ENCODE results near the gene SEL1L.
"Not testable (repeated sequence)": the region's sequence is repeated elsewhere in the genome, so short reads cannot be mapped to it uniquely, and the experiment has no call there.

Gene SEL1L

DNA sequence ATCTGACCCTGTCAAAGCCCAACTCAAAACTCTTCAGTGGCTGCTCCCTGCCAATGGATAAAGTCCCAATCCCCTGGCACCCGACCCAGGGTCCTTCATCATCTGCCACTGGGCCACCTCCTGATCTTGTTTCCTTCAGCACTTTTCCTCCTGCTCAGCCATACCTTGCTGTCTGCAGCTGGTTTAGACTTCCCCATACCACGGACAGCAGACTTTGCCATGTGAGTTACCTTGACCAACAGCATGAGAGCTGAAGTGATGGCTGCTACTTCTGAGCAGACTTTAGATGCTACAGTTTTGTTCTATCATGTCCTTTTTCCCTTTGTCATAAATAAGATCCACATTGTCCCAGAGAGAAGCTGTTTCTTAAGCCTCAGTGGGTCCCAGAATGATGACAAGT is 100.3 kb downstream of the SEL1L start:
- H3K4me3 ChIP-seq (ENCODE audit: low read depth, low read length) = no peak overlapping the region
- TF ChIP-seq, protein P1, sequence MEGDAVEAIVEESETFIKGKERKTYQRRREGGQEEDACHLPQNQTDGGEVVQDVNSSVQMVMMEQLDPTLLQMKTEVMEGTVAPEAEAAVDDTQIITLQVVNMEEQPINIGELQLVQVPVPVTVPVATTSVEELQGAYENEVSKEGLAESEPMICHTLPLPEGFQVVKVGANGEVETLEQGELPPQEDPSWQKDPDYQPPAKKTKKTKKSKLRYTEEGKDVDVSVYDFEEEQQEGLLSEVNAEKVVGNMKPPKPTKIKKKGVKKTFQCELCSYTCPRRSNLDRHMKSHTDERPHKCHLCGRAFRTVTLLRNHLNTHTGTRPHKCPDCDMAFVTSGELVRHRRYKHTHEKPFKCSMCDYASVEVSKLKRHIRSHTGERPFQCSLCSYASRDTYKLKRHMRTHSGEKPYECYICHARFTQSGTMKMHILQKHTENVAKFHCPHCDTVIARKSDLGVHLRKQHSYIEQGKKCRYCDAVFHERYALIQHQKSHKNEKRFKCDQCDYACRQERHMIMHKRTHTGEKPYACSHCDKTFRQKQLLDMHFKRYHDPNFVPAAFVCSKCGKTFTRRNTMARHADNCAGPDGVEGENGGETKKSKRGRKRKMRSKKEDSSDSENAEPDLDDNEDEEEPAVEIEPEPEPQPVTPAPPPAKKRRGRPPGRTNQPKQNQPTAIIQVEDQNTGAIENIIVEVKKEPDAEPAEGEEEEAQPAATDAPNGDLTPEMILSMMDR (IDR thresholded peaks at IDR 0.05; ENCODE audit: low read depth, low read length, missing control alignments) = no peak
- in situ Hi-C loops (cut with HindIII; ENCODE audit: low sequenced_read_pairs) = no loop called here
- DNase-seq (ENCODE audit: low read depth) = no peak

DNA sequence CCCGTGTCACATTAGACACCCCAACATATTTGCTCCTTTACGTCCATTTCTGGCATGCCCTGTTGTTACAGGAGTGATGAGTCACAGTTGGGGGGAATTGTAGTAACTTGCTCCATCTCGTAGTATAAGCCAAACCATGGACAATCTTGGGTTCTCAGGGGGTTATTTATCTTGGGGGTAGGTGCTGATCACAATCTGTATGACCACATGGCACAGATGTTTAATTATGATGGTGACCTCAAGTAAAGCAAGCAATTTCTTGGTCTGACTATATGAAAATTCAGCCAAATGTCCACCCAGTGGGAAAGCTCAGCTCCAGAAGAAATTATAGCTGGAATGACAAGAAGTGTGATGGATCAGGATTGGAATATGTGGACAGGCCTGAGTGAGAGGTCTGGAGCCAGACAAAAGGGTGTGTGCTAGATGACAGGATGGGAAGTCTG is 101.4 kb downstream of the SEL1L start:
- DNase-seq (ENCODE audit: low read depth) = no peak
- in situ Hi-C loops (cut with HindIII; ENCODE audit: low sequenced_read_pairs) = no loop called here
- H3K4me3 ChIP-seq (ENCODE audit: low read depth, low read length) = no peak overlapping the region
- TF ChIP-seq, protein P1 (IDR thresholded peaks at IDR 0.05; ENCODE audit: low read depth, low read length, missing control alignments) = no peak

GRCh38 chr14:81430235-81430634 is 103.4 kb downstream of the SEL1L start:
- no peak for DNase-seq (ENCODE audit: low read depth)
- in situ Hi-C loops (cut with HindIII; ENCODE audit: low sequenced_read_pairs) = no loop called here
- no peak overlapping the region for H3K4me3 ChIP-seq (ENCODE audit: low read depth, low read length)
- TF ChIP-seq, protein P1 (IDR thresholded peaks at IDR 0.05; ENCODE audit: low read depth, low read length, missing control alignments) = no peak

DNA sequence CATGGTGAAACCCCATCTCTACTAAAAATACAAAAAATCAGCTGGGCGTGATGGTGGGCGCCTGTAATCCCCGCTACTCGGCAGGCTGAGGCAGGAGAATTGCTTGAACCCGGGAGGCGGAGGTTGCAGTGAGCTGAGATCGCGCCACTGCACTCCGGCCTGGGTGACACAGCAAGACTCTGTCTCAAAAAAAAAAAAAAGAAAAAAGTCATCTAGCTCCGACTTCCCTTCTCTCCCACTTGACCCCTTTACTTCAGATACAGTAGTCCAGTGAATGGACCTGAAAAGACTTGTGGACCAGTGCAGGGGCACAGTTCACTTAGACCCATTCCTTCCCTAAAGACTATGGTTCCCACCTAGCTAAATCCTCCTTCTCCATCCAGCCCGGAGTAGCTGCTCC is 103.9 kb downstream of the SEL1L start:
- in situ Hi-C loops (cut with HindIII; ENCODE audit: low sequenced_read_pairs) = loop anchor here (5.0 kb wide), 1 partner anchor 77 kb away; no protein-coding TSS in a partner anchor
- not testable (repeated sequence) for DNase-seq (ENCODE audit: low read depth); H3K4me3 ChIP-seq (ENCODE audit: low read depth, low read length)

- no peak overlapping the region for H3K4me3 ChIP-seq (ENCODE audit: low read depth, low read length)
- in situ Hi-C loops (cut with HindIII; ENCODE audit: low sequenced_read_pairs) = loop anchor here (5.0 kb wide), 1 partner anchor 77 kb away; no protein-coding TSS in a partner anchor
- TF ChIP-seq, protein P1 (IDR thresholded peaks at IDR 0.05; ENCODE audit: low read depth, low read length, missing control alignments) = no peak
- DNase-seq (ENCODE audit: low read depth) = no peak
These were observed 104.6 kb downstream of the SEL1L start for GRCh38 chr14:81429028-81429427.

- no peak overlapping the region for H3K4me3 ChIP-seq (ENCODE audit: low read depth, low read length)
- no peak for DNase-seq (ENCODE audit: low read depth)
- in situ Hi-C loops (cut with HindIII; ENCODE audit: low sequenced_read_pairs) = loop anchor here (5.0 kb wide), 1 partner anchor 75 kb away; no protein-coding TSS in a partner anchor
- TF ChIP-seq, protein P1 (IDR thresholded peaks at IDR 0.05; ENCODE audit: low read depth, low read length, missing control alignments) = no peak
These were observed 106.2 kb downstream of the SEL1L start for GRCh38 chr14:81427348-81428058.

DNA sequence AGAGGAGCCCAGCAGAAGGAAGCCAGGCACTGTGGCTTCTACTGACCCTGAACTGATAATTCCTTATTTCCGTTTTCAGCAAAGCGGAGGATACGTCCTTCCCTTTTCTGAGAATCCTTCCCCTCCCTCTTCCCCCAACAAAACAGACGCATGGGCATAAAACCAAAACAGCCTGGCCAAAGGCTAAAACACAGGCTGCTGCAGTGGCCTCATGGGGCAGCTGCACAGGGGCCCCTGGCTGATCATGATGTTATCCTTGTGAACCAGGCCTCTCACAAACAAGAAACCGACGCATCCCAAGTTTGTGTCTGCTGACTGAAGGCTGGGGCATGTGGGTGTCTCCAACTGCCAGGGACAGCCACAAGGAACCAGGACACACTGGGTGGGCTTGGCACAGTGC is 110.1 kb downstream of the SEL1L start:
- TF ChIP-seq, protein P1 (IDR thresholded peaks at IDR 0.05; ENCODE audit: low read depth, low read length, missing control alignments) = no peak
- DNase-seq (ENCODE audit: low read depth) = no peak
- in situ Hi-C loops (cut with HindIII; ENCODE audit: low sequenced_read_pairs) = no loop called here
- no peak overlapping the region for H3K4me3 ChIP-seq (ENCODE audit: low read depth, low read length)
